OCI-LY7 (cell line): ENCODE results near the gene ANKDD1B. TPM values are rescaled to one million over a fixed set of nuclear protein-coding genes. Genes with fewer than 3 reads are reported as not detected.

Experiments used
- BruUV-seq: library from RNA; stranded (reverse); fragments of 400-500 nt; replicated peaks from 2 replicates; lab custom pipeline; 2021; lab: Mats Ljungman, UMichigan
- CTCF ChIA-PET: fragments of 300-600 bp; sonication (Branson Sonifier 250); formaldehyde crosslinking; loops from one replicate; lab custom pipeline; 2022; ENCODE audit warnings: antibody characterized with exemption; ENCODE audit not compliant: unreplicated experiment; lab: Charles Lee
- POLR2A ChIA-PET: fragments of 300-600 bp; sonication (Branson Sonifier 250); formaldehyde crosslinking; loops from one replicate; lab custom pipeline; 2022; ENCODE audit warnings: antibody characterized with exemption; lab: Charles Lee
- DNase-seq: peaks from one replicate; pipeline ENCODE4 v3.0.0-alpha.2; 2015; ENCODE audit warnings: low spot score
- H2AFZ ChIP-seq: fragments of 200-600 bp; sonication (generic), shearing (Covaris generic); 2 replicates; pipeline ENCODE4 v1.6.1; 2014; ENCODE audit warnings: mild to moderate bottlenecking, antibody characterized with exemption, low read length, moderate library complexity
- H3K27ac ChIP-seq: fragments of 200-600 bp; sonication (generic); 2 replicates; pipeline ENCODE4 v1.5.1; 2014; ENCODE audit warnings: mixed run types, low read depth, mild to moderate bottlenecking, moderate library complexity, low read length, inconsistent platforms; ENCODE audit not compliant: poor library complexity, severe bottlenecking
- H3K36me3 ChIP-seq: fragments of 200-600 bp; sonication (generic); 2 replicates; pipeline ENCODE4 v1.6.1; 2014; ENCODE audit warnings: mild to moderate bottlenecking, antibody characterized with exemption, low read length, moderate library complexity, mixed read lengths; ENCODE audit not compliant: insufficient read depth
- H3K4me1 ChIP-seq: fragments of 200-600 bp; sonication (generic); 2 replicates; pipeline ENCODE4 v1.5.1; 2014; ENCODE audit warnings: mild to moderate bottlenecking, low read length; ENCODE audit not compliant: insufficient read depth, poor library complexity, severe bottlenecking
- H3K4me2 ChIP-seq: fragments of 200-600 bp; sonication (generic); 2 replicates; pipeline ENCODE4 v1.6.1; 2014; ENCODE audit warnings: mild to moderate bottlenecking, low read length
- H3K4me3 ChIP-seq: fragments of 200-600 bp; sonication (generic); 2 replicates; pipeline ENCODE4 v1.5.1; 2014; ENCODE audit warnings: mild to moderate bottlenecking, low read depth, low read length; ENCODE audit not compliant: poor library complexity, severe bottlenecking
- H3K79me2 ChIP-seq: fragments of 200-600 bp; sonication (generic); 2 replicates; pipeline ENCODE4 v1.6.1; 2016; ENCODE audit warnings: low read depth, mild to moderate bottlenecking, low read length, moderate library complexity, mixed read lengths; ENCODE audit not compliant: insufficient read depth
- H3K9me2 ChIP-seq: fragments of 200-600 bp; sonication (generic); 2 replicates; pipeline ENCODE4 v1.6.1; 2016; ENCODE audit warnings: mild to moderate bottlenecking, low read length, mixed read lengths; ENCODE audit not compliant: insufficient read depth
- H3K9me3 ChIP-seq: fragments of 200-600 bp; sonication (generic); 2 replicates; pipeline ENCODE4 v1.6.1; 2014; ENCODE audit warnings: mild to moderate bottlenecking, mixed run types, low read length, mixed read lengths
- H4K20me1 ChIP-seq: fragments of 200-600 bp; sonication (generic); 2 replicates; pipeline ENCODE4 v1.6.1; 2014; ENCODE audit warnings: mild to moderate bottlenecking, antibody characterized with exemption, low read length, moderate library complexity, mixed read lengths; ENCODE audit not compliant: insufficient read depth
- EZH2phosphoT487 ChIP-seq: fragments of 200-600 bp; sonication (generic); IDR thresholded peaks from 2 replicates; pipeline ENCODE4 v1.6.1; 2018; ENCODE audit warnings: low read depth, borderline replicate concordance, mild to moderate bottlenecking, mixed run types, antibody characterized with exemption, low read length, moderate library complexity, mixed read lengths
- intact Hi-C: fragments of 100-400 bp; cut with micrococcal nuclease; formaldehyde crosslinking; loops from one replicate; pipeline ENCODE4 v1.10.0; 2022; ENCODE audit not compliant: unreplicated experiment
- total RNA-seq, 2 experiments: library from RNA; depleted of rRNA in 1 of 2; stranded (reverse); fragments of >200 nt in 1 of 2; shearing (Covaris generic) in 1 of 2; gene quantifications; 2 replicates each; pipeline ENCODE4 v1.2.3, GENCODE V29; 2014 to 2022
- TF ChIP-seq, protein P1 (sequence below): fragments of 200-600 bp; sonication (generic); conservative IDR thresholded peaks from 2 replicates; pipeline ENCODE4 v1.5.1; 2014; ENCODE audit warnings: mild to moderate bottlenecking, antibody characterized with exemption, low read length, moderate library complexity, mixed read lengths

Gene ANKDD1B
- total RNA-seq, 2 experiments from 2014 or later, result not detected

DNA sequence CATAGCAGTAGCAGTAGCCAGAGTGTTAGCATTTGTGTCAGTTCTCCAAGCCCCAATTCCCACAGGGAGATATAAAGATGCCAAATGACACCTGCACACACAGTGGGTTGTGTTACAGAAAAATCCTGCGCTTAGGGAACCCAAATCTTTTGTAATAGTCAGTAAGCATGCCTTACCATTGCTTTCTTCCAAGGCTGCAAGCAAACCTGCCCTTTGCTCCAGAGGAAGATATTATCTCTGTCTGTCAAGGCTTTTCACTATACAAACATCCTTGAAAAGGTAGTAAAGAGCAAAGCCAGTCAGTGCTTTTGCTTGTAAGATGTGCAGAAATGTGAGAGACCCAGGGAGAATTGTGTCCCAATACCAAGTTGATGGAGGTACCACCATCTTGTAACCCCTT lies 2.9 kb downstream of the ANKDD1B start:
- BruUV-seq, result no TSS peak
- H3K36me3 ChIP-seq, result no peaks in the 10 kb centered on the region
- ChIA-PET CTCF (no interaction called here), POLR2A (no interaction called here)
- H3K9me3 ChIP-seq, result no peaks in the 10 kb centered on the region
- TF ChIP-seq EZH2phosphoT487, result no peak
- TF ChIP-seq, protein P1, sequence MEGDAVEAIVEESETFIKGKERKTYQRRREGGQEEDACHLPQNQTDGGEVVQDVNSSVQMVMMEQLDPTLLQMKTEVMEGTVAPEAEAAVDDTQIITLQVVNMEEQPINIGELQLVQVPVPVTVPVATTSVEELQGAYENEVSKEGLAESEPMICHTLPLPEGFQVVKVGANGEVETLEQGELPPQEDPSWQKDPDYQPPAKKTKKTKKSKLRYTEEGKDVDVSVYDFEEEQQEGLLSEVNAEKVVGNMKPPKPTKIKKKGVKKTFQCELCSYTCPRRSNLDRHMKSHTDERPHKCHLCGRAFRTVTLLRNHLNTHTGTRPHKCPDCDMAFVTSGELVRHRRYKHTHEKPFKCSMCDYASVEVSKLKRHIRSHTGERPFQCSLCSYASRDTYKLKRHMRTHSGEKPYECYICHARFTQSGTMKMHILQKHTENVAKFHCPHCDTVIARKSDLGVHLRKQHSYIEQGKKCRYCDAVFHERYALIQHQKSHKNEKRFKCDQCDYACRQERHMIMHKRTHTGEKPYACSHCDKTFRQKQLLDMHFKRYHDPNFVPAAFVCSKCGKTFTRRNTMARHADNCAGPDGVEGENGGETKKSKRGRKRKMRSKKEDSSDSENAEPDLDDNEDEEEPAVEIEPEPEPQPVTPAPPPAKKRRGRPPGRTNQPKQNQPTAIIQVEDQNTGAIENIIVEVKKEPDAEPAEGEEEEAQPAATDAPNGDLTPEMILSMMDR, result no peak
- no peaks in the 10 kb centered on the region for H3K79me2 ChIP-seq
- no peaks in the 10 kb centered on the region for H4K20me1 ChIP-seq
- no peak overlapping the region for H3K4me2 ChIP-seq
- no peak overlapping the region for H3K27ac ChIP-seq
- no peak overlapping the region for H2AFZ ChIP-seq
- no peaks in the 10 kb centered on the region for H3K9me2 ChIP-seq
- DNase-seq, result no peak
- intact Hi-C loops, result no loop called here
- H3K4me3 ChIP-seq, result no peak overlapping the region
- H3K4me1 ChIP-seq, result no peaks in the 10 kb centered on the region

DNA sequence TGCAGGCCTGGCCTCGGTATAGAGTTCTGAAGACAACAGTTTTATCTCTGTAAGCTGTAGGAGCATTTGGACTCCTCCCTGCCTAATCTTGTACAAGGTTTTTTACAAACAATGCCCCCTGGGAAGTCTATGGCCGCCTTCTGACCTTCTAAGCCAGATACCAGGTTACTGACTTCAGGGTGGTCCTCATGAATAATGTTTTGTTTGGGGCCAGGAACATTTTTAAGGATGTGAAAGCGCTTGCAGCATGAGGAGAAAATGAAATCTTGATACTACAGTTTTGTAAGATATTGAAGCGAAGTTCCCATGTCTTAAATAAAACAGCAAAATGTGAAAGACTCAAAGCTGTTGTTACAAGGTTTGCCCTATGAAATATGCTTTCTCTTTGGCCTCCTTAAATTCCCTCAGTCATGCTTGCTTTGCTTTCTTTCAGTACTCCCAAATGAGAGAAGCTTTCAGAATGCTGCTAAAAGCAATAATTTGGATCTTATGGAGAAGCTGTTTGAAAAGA lies 5.2 kb downstream of the ANKDD1B start:
- Histone ChIP-seq H3K36me3 (no peaks in the 10 kb centered on the region), H3K9me2 (no peaks in the 10 kb centered on the region), H3K4me2 (no peak overlapping the region), H3K4me1 (no peaks in the 10 kb centered on the region), H3K27ac (no peak overlapping the region), H4K20me1 (no peaks in the 10 kb centered on the region), H3K4me3 (no peak overlapping the region), H3K9me3 (no peaks in the 10 kb centered on the region), H2AFZ (no peak overlapping the region), H3K79me2 (no peaks in the 10 kb centered on the region)
- ChIA-PET POLR2A (interaction anchor here (0.5 to 0.7 kb wide), 2 partner anchors 8 to 288 kb away, joined by 3 to 4 read pairs; no protein-coding TSS in a partner anchor), CTCF (no interaction called here)
- TF ChIP-seq EZH2phosphoT487, result no peak
- TF ChIP-seq, protein P1, result no peak
- intact Hi-C loops, result no loop called here
- no TSS peak for BruUV-seq
- no peak for DNase-seq

DNA sequence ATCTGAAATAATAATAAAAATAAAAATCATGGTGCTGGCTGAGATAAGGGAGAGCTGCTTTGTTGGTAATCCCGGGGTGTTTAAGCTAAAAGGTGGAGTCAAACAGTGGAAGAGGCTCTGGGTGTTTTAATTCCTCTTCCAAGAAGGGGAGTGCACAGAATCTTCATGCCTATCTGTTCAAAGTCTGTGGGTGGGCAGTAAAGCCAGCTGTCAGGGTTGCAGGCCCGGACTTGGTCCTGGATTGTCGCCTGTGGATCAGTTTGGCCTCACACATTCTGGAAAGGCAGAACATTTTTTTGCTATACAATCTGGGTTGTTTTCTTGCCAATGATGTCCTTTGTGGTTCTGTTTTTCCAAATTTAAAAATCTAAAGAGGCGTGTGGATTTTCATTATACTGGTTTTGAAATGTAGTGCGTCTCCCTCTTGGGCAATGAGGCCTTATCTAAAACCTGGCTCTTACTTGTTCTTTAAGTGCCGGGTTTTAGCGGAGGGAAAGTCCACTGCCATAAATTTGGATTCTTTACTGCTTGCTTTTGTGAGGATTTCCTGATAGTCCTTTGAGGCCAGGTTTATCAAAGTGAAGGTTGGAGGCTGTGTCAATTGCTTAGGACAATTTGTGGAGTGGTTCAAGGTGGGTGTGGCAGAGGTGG lies 5.8 kb downstream of the ANKDD1B start:
- Histone ChIP-seq H3K4me3 (no peak overlapping the region), H3K9me2 (no peaks in the 10 kb centered on the region), H4K20me1 (no peaks in the 10 kb centered on the region), H2AFZ (no peak overlapping the region), H3K4me2 (no peak overlapping the region), H3K79me2 (no peaks in the 10 kb centered on the region), H3K27ac (no peak overlapping the region), H3K4me1 (no peaks in the 10 kb centered on the region), H3K9me3 (no peaks in the 10 kb centered on the region), H3K36me3 (no peaks in the 10 kb centered on the region)
- ChIA-PET CTCF (no interaction called here), POLR2A (interaction anchor here (0.5 to 0.7 kb wide), 2 partner anchors 9 to 289 kb away, joined by 3 to 4 read pairs; no protein-coding TSS in a partner anchor)
- intact Hi-C loops, result no loop called here
- DNase-seq, result no peak
- no TSS peak for BruUV-seq
- TF ChIP-seq, protein P1, result no peak
- no peak for TF ChIP-seq EZH2phosphoT487
